ENCODE results near the gene BAIAP2. TPM values are rescaled to one million over a fixed set of nuclear protein-coding genes. Genes with fewer than 3 reads are reported as not detected.
A peak's percentile ranks its signal among the peaks of the same experiment; 100 is the strongest.

BAIAP2 gene
- total RNA-seq, 2 experiments from 2014 or later, result 5.9 to 6.3 TPM

GRCh38 chr17:81096741-81097133 lies 61.8 kb downstream of the BAIAP2 start:
- peak; percentile 16 for DNase-seq
- intact Hi-C loops (cut with micrococcal nuclease), result no loop called here
- no peak for ATAC-seq
- POLR2A ChIA-PET, result no interaction called here
- Mint-ChIP-seq H3K36me3 (ENCODE audit: low read depth) (no peaks in the 10 kb centered on the region), H3K4me1 (ENCODE audit: low read depth) (peaks cover 46% of the 10 kb centered on the region), H3K27me3 (no peaks in the 10 kb centered on the region), H3K4me3 (no peak overlapping the region), H3K9me3 (no peaks in the 10 kb centered on the region), H3K27ac (no peak overlapping the region)
- TF ChIP-seq CTCF (IDR thresholded peaks at IDR 0.05), result no peak
- CTCF ChIA-PET, result interaction anchor here (1.0 to 1.2 kb wide), 2 partner anchors 73 to 105 kb away, joined by 3 read pairs; partner anchors contain the start of gene CHMP6

- Mint-ChIP-seq H3K4me3 (no peak overlapping the region), H3K4me1 (ENCODE audit: low read depth) (peaks cover 46% of the 10 kb centered on the region)
These were observed 62.4 kb downstream of the BAIAP2 start for GRCh38 chr17:81097134-81097942.

GRCh38 chr17:81097943-81098308 lies 63.0 kb downstream of the BAIAP2 start:
- ChIA-PET CTCF (interaction anchor here (0.7 to 1.4 kb wide), 8 partner anchors 10 to 148 kb away, joined by 3 to 9 read pairs (median 3); partner anchors contain the start of gene CHMP6), POLR2A (interaction anchor here (0.6 to 1.2 kb wide), 3 partner anchors 66 to 113 kb away, joined by 3 to 4 read pairs (median 3); no protein-coding TSS in a partner anchor)
- Mint-ChIP-seq H3K36me3 (ENCODE audit: low read depth) (no peaks in the 10 kb centered on the region), H3K9me3 (no peaks in the 10 kb centered on the region), H3K27me3 (no peaks in the 10 kb centered on the region), H3K4me1 (ENCODE audit: low read depth) (peaks cover 46% of the 10 kb centered on the region), H3K4me3 (no peak overlapping the region), H3K27ac (no peak overlapping the region)
- DNase-seq (peak; percentile 55), ATAC-seq (no peak)
- TF ChIP-seq CTCF (IDR thresholded peaks at IDR 0.05), result no peak
- intact Hi-C loops (cut with micrococcal nuclease), result no loop called here

More at GRCh38 chr17:81097134-81097942, 62.4 kb downstream of the BAIAP2 start:
- DNase-seq (peak; percentile 79), ATAC-seq (no peak)
- H3K9me3 Mint-ChIP-seq, result no peaks in the 10 kb centered on the region
- ChIA-PET POLR2A (interaction anchor here (0.6 to 1.2 kb wide), 2 partner anchors 65 to 74 kb away, joined by 3 to 4 read pairs; no protein-coding TSS in a partner anchor), CTCF (interaction anchor here (0.7 to 1.4 kb wide), 8 partner anchors 10 to 148 kb away, joined by 3 to 9 read pairs (median 3); partner anchors contain the start of gene CHMP6)
- no peaks in the 10 kb centered on the region for H3K36me3 Mint-ChIP-seq (ENCODE audit: low read depth)
- H3K27ac Mint-ChIP-seq, result no peak overlapping the region
- intact Hi-C loops (cut with micrococcal nuclease), result no loop called here
- TF ChIP-seq CTCF (IDR thresholded peaks at IDR 0.05), result peak; percentile 42
- no peaks in the 10 kb centered on the region for H3K27me3 Mint-ChIP-seq

- intact Hi-C loops (cut with micrococcal nuclease), result loop anchor here (5.0 kb wide), 1 partner anchor 73 kb away; no protein-coding TSS in a partner anchor
- H3K27ac Mint-ChIP-seq, result no peak overlapping the region
- DNase-seq (no peak), ATAC-seq (no peak)
- no peaks in the 10 kb centered on the region for H3K9me3 Mint-ChIP-seq
- no peak overlapping the region for H3K4me3 Mint-ChIP-seq
- CTCF ChIA-PET, result interaction anchor here (1.0 to 1.2 kb wide), 2 partner anchors 76 to 673 kb away, joined by 3 to 7 read pairs; no protein-coding TSS in a partner anchor
- H3K27me3 Mint-ChIP-seq, result no peaks in the 10 kb centered on the region
- peaks cover 33% of the 10 kb centered on the region for H3K4me1 Mint-ChIP-seq (ENCODE audit: low read depth)
- TF ChIP-seq CTCF (IDR thresholded peaks at IDR 0.05), result no peak
- POLR2A ChIA-PET, result no interaction called here
- no peaks in the 10 kb centered on the region for H3K36me3 Mint-ChIP-seq (ENCODE audit: low read depth)
These were observed 64.9 kb downstream of the BAIAP2 start for GRCh38 chr17:81099888-81100287.

GRCh38 chr17:81100668-81101067 lies 65.7 kb downstream of the BAIAP2 start:
- Mint-ChIP-seq H3K9me3 (no peaks in the 10 kb centered on the region), H3K4me1 (ENCODE audit: low read depth) (peaks cover 27% of the 10 kb centered on the region), H3K36me3 (ENCODE audit: low read depth) (no peaks in the 10 kb centered on the region), H3K27ac (no peak overlapping the region), H3K4me3 (no peak overlapping the region), H3K27me3 (no peaks in the 10 kb centered on the region)
- ChIA-PET POLR2A (no interaction called here), CTCF (interaction anchor here (1.2 kb wide), 1 partner anchor 674 kb away, joined by 3 read pairs; no protein-coding TSS in a partner anchor)
- no peak for DNase-seq
- intact Hi-C loops (cut with micrococcal nuclease), result loop anchor here (5.0 kb wide), 1 partner anchor 73 kb away; no protein-coding TSS in a partner anchor
- no peak for TF ChIP-seq CTCF (IDR thresholded peaks at IDR 0.05)
- ATAC-seq, result no peak

Data from activated CD8-positive, alpha-beta T cell treated with anti-CD3 and anti-CD28 coated beads for 36 hours (primary cell).